Keratinocyte (primary cell): Measurements from ENCODE around the gene KCNH1.

ENCODE experiments used
- EZH2 ChIP-seq: IDR thresholded peaks from one replicate; pipeline ENCODE4 v1.6.1; 2012; ENCODE audit warnings: inconsistent platforms, mild to moderate bottlenecking, low read length, moderate library complexity
- TF ChIP-seq, protein P1 (sequence below), 3 experiments: IDR thresholded peaks in 1 of 3; conservative IDR thresholded peaks in 1 of 3; optimal IDR thresholded peaks in 1 of 3; 2 replicates in 2 of 3; 3 replicates in 1 of 3; pipeline versions ENCODE3 to v1.5.1; 2011; ENCODE audit warnings: low read length in 3 of 3, mild to moderate bottlenecking in 3 of 3, moderate library complexity in 2 of 3, control low read depth in 1 of 3, inconsistent platforms in 1 of 3; ENCODE audit not compliant: insufficient read depth in 2 of 3; ENCODE audit errors: extremely low read depth in 1 of 3

DNA sequence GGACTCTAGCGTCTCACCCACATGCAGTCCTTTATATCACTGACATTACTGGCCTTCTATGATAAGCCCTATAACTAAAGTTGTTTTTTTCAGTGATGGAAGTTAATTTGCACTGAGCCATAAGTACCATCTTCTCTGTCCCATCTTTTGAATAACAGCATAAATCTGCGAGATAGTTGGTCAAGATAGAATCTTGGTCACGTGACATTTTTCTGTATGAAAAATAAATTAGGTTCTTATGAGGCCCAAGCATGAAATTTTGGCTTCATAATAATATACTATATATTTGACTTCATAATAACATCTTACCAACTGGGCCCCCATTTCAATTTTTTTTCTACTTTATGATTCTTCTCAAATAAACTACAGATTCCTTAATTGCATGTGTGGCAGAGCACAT, 285.5 kb downstream of the KCNH1 start:
- TF ChIP-seq, protein P1, sequence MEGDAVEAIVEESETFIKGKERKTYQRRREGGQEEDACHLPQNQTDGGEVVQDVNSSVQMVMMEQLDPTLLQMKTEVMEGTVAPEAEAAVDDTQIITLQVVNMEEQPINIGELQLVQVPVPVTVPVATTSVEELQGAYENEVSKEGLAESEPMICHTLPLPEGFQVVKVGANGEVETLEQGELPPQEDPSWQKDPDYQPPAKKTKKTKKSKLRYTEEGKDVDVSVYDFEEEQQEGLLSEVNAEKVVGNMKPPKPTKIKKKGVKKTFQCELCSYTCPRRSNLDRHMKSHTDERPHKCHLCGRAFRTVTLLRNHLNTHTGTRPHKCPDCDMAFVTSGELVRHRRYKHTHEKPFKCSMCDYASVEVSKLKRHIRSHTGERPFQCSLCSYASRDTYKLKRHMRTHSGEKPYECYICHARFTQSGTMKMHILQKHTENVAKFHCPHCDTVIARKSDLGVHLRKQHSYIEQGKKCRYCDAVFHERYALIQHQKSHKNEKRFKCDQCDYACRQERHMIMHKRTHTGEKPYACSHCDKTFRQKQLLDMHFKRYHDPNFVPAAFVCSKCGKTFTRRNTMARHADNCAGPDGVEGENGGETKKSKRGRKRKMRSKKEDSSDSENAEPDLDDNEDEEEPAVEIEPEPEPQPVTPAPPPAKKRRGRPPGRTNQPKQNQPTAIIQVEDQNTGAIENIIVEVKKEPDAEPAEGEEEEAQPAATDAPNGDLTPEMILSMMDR (optimal IDR thresholded peaks at IDR 0.05 in 1 of 3, IDR thresholded peaks at IDR 0.05 in 1 of 3, conservative IDR thresholded peaks at IDR 0.05 in 1 of 3; ENCODE audit: extremely low read depth in 1 of 3, insufficient read depth in 2 of 3, low read length in 3 of 3) = no peak
- no peak for TF ChIP-seq EZH2
